GM21786 (cell line): ENCODE results near the gene CST7.
"Not testable (repeated sequence)": the region's sequence is repeated elsewhere in the genome, so short reads cannot be mapped to it uniquely, and the experiment has no call there.

Source experiments
- ATAC-seq: cut with Tn5 transposase; IDR thresholded peaks from one replicate; pipeline ENCODE4 v1.9.1; 2021; ENCODE audit not compliant: unreplicated experiment

CST7 gene, protein sequence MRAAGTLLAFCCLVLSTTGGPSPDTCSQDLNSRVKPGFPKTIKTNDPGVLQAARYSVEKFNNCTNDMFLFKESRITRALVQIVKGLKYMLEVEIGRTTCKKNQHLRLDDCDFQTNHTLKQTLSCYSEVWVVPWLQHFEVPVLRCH

GRCh38 chr20:24948939-24949679 is at the start of gene CST7:
TSS of gene CST7 (plus strand) at chr20:24949269. CDS start at chr20:24949506, 237 bp downstream.
- ATAC-seq: peak; percentile 56

- no peak for ATAC-seq
Measured at GRCh38 chr20:24906806-24907205, 42.3 kb upstream of the CST7 start.

- ATAC-seq: no peak
Measured at GRCh38 chr20:24908642-24909041, 40.4 kb upstream of the CST7 start.

DNA sequence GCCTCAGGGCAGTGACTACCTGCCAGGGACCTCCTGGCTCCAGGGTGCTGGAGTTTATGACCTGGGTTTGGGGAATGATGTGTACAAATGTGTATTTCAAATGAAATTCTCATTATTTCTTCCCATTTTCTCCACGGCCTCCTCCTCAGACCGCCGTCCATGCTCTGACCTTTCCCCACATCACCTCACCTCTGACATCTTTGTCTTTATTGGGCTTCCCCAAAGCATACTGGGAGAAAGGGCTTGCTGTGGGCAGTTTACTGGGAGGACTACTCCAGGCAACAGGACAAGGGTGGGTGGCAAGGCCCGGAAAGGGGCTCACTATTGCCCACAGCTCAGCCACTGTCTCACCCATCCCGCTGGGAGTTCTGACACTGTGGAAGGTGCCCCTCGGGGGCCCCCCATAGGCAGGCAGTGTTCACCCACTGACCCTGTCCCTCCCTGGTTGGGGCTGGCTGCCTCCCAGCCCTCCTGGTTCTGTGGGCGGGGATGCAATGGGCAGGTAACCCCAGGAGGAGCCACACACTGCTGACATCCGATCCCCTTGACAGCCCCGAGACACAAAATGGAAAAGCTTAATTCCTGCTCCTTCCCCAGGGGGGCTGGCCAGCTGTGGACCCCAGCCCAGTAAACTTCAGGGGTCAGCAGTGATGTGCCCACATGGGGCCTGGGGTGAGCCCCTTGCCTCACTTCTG is 39.8 kb upstream of the CST7 start:
- no peak for ATAC-seq

GRCh38 chr20:24909861-24910260 is 39.2 kb upstream of the CST7 start:
- ATAC-seq: no peak

DNA sequence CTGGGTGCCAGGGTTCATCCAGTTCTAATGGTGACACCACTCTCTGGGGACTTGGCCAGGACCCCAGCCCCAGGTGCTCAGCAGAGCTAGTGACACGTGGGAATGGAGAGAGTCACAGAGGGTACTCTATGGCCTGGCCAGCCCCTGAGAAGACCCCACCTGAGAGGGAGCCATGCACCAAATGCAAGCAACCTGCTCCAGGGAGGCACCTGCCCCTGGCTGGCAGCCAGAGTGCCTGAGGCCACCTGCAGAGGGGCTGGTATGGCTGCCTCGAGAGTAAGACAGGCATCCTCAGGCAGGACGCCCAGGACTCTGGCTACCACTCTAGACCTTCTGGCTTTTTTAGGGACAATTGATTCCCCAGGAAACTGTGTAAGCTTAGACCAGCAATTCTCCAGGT is 38.6 kb upstream of the CST7 start:
- no peak for ATAC-seq

DNA sequence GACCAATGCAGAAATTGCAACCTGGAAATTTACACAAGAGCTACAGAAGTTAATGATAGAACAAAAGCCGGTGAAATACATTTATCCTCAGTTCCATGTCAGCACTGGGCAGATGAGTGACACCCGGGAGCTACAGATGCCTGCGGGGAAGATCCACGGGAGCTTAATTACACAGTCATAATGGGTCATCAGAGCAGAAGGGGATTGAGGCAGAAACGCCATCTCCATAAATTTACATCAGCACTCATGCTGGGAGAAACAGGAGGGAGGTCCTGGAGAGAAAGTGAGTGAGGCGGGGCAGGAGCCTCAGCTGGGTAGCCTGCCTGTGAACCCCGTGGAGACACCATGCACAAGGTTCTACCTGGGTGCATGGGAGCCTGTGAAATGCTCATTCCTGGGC is 37.6 kb upstream of the CST7 start:
- ATAC-seq: no peak

GRCh38 chr20:24912397-24913075 is 36.5 kb upstream of the CST7 start:
- no peak for ATAC-seq

DNA sequence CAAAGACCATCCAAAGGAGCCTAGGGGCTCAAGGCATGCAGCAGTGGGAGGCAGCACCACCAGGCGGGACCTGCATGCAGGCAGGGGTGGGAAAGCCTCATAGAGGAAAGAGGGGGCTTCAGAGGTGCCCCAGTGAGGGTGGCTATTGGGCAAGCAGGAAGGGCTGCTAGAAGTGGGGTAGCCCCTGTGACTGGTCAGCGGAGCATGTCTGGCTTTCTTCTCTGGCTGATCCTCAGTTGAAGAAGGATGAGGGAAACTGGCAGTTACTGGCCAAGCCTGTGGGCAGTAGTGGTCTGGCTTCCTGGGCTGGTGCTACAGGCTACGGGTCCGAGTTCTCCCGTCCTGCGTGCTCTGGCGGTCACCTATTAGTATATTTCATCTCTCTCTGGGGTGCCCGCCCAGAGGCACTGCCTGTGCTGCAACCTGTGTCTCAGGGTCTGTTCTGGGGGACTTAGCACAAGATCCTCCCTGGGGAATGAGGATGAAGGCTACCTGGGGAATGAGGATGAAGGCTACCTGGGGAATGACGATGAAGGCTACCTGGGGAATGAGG is 35.9 kb upstream of the CST7 start:
- no peak for ATAC-seq

GRCh38 chr20:24914388-24915241 is 34.5 kb upstream of the CST7 start:
- no peak for ATAC-seq

DNA sequence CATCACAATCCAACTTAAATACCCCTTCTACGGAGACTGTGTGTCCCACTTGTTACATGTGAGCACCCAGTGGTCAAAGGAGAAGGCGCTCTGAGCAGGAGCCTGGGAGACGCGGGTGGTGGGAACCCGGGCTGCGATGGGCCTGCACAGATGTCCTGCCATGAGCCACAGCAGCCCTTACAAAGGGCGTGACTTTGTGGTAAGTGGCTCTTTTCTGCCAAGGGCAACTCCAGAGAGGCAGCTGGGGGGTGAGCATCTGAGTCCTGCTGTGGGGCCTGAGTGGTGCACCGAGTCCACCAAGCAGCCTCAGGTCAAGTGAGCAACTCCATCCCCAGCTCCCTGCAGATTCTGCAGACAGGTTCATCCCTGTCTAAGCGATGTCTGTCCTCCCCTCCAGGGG is 33.6 kb upstream of the CST7 start:
- no peak for ATAC-seq

GRCh38 chr20:24915892-24916291 is 33.2 kb upstream of the CST7 start:
- ATAC-seq: no peak

DNA sequence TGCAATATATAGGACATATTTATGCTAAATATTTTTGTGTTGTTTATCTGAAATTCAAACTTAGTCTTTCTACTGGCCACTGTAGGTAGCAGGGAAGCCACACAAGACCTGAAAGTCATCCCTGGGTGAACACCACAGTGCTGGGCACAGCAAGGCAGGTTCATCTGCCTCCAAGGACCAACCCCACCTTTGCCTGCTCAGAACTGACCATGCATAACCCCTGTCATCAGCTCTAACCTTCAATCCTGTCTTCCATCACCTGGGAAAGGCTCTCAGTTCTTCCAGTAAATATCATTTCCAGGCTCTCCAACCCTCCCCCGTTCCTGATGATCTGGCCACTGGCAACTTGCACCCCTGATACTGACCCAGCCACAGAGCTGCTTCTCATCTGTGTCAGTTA is 32.7 kb upstream of the CST7 start:
- no peak for ATAC-seq

GRCh38 chr20:24917056-24917455 is 32.0 kb upstream of the CST7 start:
- no peak for ATAC-seq

DNA sequence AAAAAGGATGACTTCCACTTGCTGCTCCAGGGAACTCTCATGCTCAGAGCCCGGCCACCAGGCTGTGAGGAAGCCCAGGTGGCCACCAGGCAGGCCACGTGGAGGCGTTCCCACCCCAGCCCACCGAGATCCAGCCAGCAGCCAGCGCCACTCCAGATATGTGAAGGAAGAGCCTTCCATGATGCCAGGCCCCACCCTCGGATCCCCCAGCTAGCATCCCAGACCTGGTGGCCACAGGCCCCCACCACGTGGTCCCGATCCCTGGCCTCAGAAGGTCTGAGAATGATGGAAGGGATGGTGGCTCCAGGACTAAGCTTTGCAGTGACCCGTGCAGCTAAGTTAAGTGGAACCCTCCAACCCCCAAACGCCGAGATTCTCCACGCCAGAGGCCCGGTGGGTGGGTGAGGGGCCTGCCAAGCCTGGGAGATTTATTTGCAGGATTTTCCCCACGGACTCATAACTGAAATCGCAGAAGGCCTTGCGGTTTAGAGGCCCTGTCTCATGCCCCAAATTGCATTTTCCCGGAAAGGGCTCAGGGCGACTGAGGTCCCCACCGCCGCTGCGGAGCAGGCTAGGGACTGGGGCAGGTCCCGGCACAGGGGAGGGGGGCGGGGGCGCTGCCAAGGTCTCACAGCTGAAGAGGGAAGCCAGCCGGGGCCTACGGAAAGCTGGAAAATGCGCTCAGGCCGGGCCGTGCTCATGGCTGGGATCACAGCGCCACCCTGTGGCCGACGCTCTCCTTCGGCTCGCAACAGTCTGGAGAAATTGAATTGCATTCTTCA is 31.1 kb upstream of the CST7 start:
- no peak for ATAC-seq

GRCh38 chr20:24918579-24919566 is 30.2 kb upstream of the CST7 start:
- no peak for ATAC-seq

DNA sequence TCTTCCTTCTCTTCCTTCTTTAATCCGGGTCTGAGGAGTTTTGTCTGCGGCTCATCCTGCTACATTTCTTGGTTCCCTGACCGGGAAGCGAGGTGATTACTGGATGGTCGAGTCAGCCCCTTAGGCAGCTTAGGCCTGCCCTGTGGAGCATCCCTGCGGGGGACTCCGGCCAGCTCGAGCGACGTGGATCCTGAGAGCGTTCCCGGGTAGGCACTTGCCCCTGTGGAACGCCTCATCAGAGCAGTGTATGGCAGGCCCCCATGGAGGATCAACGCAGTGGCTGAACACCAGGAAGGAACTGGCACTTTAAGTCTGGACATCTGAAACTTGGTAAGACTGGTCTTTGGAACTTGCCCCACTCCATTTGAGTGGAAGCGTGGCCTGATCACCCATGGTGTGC is 29.4 kb upstream of the CST7 start:
- ATAC-seq: not testable (repeated sequence)

GRCh38 chr20:24920706-24921105 is 28.4 kb upstream of the CST7 start:
- not testable (repeated sequence) for ATAC-seq

DNA sequence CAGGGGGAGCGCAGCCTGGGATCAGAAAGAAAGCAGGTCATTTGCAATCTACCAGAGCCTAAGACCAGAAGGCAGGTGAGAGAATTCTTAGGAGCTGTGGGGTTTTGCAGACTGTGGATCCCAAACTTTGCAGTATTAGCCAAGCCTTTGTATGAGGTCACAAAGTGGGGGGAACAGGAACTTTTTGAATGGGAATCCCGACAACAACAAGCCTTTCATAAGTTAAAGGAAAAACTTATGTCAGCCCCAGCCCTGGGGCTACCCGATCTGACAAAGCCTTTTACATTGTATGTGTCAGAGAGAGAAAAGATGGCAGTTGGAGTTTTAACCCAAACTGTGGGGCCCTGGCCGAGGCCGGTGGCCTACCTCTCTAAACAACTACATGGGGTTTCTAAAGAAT is 19.8 kb upstream of the CST7 start:
- not testable (repeated sequence) for ATAC-seq
